ENCODE measurements around the gene TIMM13. TPM values are rescaled to one million over a fixed set of nuclear protein-coding genes. Genes with fewer than 3 reads are reported as not detected.

Gene TIMM13
- total and polyA plus RNA-seq, 2 donors (not counting 3 experiments of a cell fraction or from before 2014, with no cell fraction given), result 154 to 160 TPM

DNA sequence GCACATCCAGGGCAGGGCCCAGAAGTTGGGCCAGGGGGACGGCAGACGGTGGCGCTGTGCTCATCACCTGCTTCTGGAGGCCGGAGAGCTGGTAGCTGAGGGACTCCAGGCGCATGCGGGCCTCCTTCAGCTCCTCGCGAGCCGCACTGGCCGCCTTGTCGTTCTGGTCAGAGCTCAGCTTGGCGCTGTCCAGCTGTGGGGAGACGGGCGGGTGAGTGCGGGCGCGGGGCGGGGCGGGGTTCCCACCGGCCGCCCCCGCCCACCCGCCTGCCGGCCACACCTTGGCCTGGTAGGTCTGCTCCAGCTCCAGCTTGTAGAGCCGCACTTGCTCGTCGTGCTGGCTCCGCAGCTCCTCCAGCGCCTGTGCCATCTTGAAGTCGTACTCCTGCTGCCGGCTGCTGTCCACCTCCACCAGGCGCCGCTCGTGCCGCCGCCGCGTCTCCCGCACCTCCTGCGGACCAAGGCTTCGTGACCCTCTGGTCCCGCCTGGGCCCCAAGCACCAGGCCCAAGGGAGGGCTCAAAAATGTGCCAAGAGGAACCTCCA is 7.4 kb upstream of the TIMM13 start:
- BruUV-seq (replicated peaks), result no TSS peak
- no peak for DNase-seq (ENCODE audit: low read depth, low spot score)
- Histone ChIP-seq H3K27ac (ENCODE audit: insufficient read depth, low read depth, low read length) (no peak overlapping the region), H3K79me2 (ENCODE audit: control insufficient read depth, insufficient read depth, low read length) (peaks cover 12% of the 10 kb centered on the region), H3K36me3 (ENCODE audit: control insufficient read depth in 2 of 2, extremely low read depth in 1 of 2, insufficient read depth in 2 of 2, low read length in 2 of 2) (peaks cover 7 to 39% of the 10 kb centered on the region in 2 experiments), H4K20me1 (replicated peaks; ENCODE audit: control insufficient read depth, extremely low read depth, insufficient read depth, low read length) (no peaks in the 10 kb centered on the region), H3K4me2 (ENCODE audit: insufficient read depth, low read length) (no peak overlapping the region), H3K4me3 (replicated peaks in 1 of 3; ENCODE audit: insufficient read depth in 1 of 3, low read depth in 1 of 3, low read length in 3 of 3) (no peak overlapping the region), H3K27me3 (ENCODE audit: control insufficient read depth in 2 of 2, insufficient read depth in 2 of 2, low read length in 2 of 2) (no peaks in the 10 kb centered on the region), H3K9ac (replicated peaks; ENCODE audit: extremely low read depth, insufficient read depth, low read length) (no peak overlapping the region), H2AFZ (ENCODE audit: low read depth, low read length) (no peak overlapping the region), H3K9me1 (replicated peaks; ENCODE audit: control insufficient read depth, extremely low read depth, insufficient read depth, low read length) (no peaks in the 10 kb centered on the region), H3K9me3 (replicated peaks; ENCODE audit: control insufficient read depth, insufficient read depth, low read length) (no peaks in the 10 kb centered on the region), H3K4me1 (ENCODE audit: control insufficient read depth, extremely low read depth, insufficient read depth, low read length) (no peaks in the 10 kb centered on the region)
- intact Hi-C loops (cut with micrococcal nuclease) (no loop called here), dilution Hi-C loops (cut with MboI; ENCODE audit: extremely low pct_ligation_motif_present, low sequenced_read_pairs) (no loop called here)
- ChIA-PET POLR2A (no interaction called here), CTCF (no interaction called here)
- TF ChIP-seq, protein P1, sequence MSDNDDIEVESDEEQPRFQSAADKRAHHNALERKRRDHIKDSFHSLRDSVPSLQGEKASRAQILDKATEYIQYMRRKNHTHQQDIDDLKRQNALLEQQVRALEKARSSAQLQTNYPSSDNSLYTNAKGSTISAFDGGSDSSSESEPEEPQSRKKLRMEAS (IDR thresholded peaks at IDR 0.05; ENCODE audit: insufficient read depth, insufficient read length), result no peak
- TF ChIP-seq EZH2 (IDR thresholded peaks at IDR 0.05; ENCODE audit: borderline replicate concordance, low read depth, low read length, severe bottlenecking), result no peak
- no peak for TF ChIP-seq JUN (IDR thresholded peaks at IDR 0.05; ENCODE audit: borderline replicate concordance, insufficient read depth, insufficient read length, low read depth)
- TF ChIP-seq POLR2AphosphoS5 (IDR thresholded peaks at IDR 0.05; ENCODE audit: insufficient read depth, low read depth, low read length), result no peak
- no peak for TF ChIP-seq MYC (IDR thresholded peaks at IDR 0.05; ENCODE audit: low read depth, low read length)
- no peak for TF ChIP-seq GATA2 (IDR thresholded peaks at IDR 0.05; ENCODE audit: insufficient read depth, insufficient read length, low read depth, low read length)
- TF ChIP-seq, protein P2, sequence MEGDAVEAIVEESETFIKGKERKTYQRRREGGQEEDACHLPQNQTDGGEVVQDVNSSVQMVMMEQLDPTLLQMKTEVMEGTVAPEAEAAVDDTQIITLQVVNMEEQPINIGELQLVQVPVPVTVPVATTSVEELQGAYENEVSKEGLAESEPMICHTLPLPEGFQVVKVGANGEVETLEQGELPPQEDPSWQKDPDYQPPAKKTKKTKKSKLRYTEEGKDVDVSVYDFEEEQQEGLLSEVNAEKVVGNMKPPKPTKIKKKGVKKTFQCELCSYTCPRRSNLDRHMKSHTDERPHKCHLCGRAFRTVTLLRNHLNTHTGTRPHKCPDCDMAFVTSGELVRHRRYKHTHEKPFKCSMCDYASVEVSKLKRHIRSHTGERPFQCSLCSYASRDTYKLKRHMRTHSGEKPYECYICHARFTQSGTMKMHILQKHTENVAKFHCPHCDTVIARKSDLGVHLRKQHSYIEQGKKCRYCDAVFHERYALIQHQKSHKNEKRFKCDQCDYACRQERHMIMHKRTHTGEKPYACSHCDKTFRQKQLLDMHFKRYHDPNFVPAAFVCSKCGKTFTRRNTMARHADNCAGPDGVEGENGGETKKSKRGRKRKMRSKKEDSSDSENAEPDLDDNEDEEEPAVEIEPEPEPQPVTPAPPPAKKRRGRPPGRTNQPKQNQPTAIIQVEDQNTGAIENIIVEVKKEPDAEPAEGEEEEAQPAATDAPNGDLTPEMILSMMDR (IDR thresholded peaks at IDR 0.05; ENCODE audit: extremely low read depth in 1 of 2, insufficient read depth in 1 of 2, low read depth in 1 of 2, low read length in 2 of 2), result no peak
- no peak for FAIRE-seq

Measured in endothelial cell of umbilical vein (primary cell).